ENCODE data around the gene AAGAB. TPM values are rescaled to one million over a fixed set of nuclear protein-coding genes. Genes with fewer than 3 reads are reported as not detected.
A peak's percentile ranks its signal among the peaks of the same experiment; 100 is the strongest.

Gene AAGAB
- total and polyA plus RNA-seq, 12 donors = 12.4 to 63.7 (median 29.2) TPM

DNA sequence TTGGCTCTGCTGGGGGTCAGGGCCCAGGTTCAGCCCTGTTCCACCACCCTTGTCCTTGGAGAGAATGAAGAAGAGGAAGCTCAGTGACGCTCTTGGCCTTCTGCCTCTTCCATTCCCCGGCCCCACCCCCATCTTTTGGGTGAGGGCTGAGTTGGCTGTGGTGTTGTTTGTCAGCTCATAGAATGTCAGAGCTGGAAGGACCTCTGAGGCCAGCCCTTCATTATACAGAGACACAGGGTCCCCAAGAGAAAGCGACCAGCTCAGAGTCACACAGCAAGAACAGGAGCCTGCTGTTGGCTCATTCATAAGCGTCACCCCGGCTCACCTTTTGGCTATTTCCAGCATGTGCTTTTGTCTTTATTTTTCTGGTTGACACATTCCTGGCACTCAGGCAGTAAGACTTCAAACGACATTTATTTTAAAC, 68.2 kb downstream of the AAGAB start:
- Histone ChIP-seq H3K27me3 (no peaks in the 10 kb centered on the region), H3K9me3 (replicated peaks in 1 of 3) (no peaks in the 10 kb centered on the region), H3K4me3 (no peak overlapping the region), H3K36me3 (replicated peaks in 1 of 2) (peaks cover 0 to 11% of the 10 kb centered on the region in 2 donors), H3K4me1 (replicated peaks in 1 of 2) (peaks cover 9 to 17% of the 10 kb centered on the region in 2 donors), H3K27ac (peak overlapping the region in 1 of 5 donors; percentile 75)
- intact Hi-C loops (cut with DNase I) = no loop called here
- 38 to 51% (median 39%) methylated on average over 4 to 6 of the region's 6 CpGs for WGBS, 4 donors
- no peak for TF ChIP-seq POLR2A (IDR thresholded peaks at IDR 0.05)
- TF ChIP-seq, protein P1, sequence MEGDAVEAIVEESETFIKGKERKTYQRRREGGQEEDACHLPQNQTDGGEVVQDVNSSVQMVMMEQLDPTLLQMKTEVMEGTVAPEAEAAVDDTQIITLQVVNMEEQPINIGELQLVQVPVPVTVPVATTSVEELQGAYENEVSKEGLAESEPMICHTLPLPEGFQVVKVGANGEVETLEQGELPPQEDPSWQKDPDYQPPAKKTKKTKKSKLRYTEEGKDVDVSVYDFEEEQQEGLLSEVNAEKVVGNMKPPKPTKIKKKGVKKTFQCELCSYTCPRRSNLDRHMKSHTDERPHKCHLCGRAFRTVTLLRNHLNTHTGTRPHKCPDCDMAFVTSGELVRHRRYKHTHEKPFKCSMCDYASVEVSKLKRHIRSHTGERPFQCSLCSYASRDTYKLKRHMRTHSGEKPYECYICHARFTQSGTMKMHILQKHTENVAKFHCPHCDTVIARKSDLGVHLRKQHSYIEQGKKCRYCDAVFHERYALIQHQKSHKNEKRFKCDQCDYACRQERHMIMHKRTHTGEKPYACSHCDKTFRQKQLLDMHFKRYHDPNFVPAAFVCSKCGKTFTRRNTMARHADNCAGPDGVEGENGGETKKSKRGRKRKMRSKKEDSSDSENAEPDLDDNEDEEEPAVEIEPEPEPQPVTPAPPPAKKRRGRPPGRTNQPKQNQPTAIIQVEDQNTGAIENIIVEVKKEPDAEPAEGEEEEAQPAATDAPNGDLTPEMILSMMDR (IDR thresholded peaks at IDR 0.05) = no peak
- DNase-seq = peak; percentile 48 to 76 (median 55)

GRCh38 chr15:67185621-67186225, 68.7 kb downstream of the AAGAB start:
- H3K36me3 ChIP-seq (replicated peaks in 1 of 2) = peaks cover 0 to 6% of the 10 kb centered on the region in 2 donors
- peaks cover 9 to 17% of the 10 kb centered on the region in 2 donors for H3K4me1 ChIP-seq (replicated peaks in 1 of 2)
- H3K27me3 ChIP-seq = no peaks in the 10 kb centered on the region
- DNase-seq = no peak
- TF ChIP-seq, protein P1 (IDR thresholded peaks at IDR 0.05) = no peak
- no peak for TF ChIP-seq POLR2A (IDR thresholded peaks at IDR 0.05)
- peak overlapping the region in 1 of 5 donors; percentile 75 for H3K27ac ChIP-seq
- intact Hi-C loops (cut with DNase I) = no loop called here
- WGBS, 4 donors = 78 to 89% (median 84%) methylated on average over 8 to 9 of the region's 9 CpGs
- H3K9me3 ChIP-seq (replicated peaks in 1 of 3) = no peaks in the 10 kb centered on the region
- H3K4me3 ChIP-seq = no peak overlapping the region

DNA sequence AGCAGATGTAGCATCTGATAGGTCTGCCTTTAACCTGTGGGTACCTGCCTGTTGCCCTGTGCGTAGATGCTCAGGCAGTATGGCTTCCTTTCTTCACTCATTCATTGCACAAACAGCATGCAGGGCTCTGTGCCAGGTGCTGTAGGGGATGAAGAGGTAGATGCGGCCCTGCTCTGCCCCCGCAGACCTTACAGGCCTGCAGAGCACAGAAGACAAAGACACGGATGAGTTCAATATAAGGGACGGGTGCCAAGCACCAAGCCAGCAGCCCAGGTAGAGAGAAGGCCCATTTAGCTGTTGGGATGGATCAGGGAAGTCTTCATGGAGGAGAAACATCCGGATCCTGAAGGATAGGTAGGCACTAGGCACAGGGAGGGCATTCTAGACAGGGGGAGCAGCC, 69.4 kb downstream of the AAGAB start:
- H3K36me3 ChIP-seq (replicated peaks in 1 of 2) = no peaks in the 10 kb centered on the region
- peak overlapping the region in 1 of 5 donors; percentile 75 for H3K27ac ChIP-seq
- TF ChIP-seq POLR2A (IDR thresholded peaks at IDR 0.05) = no peak
- TF ChIP-seq, protein P1 (IDR thresholded peaks at IDR 0.05) = no peak
- intact Hi-C loops (cut with DNase I) = no loop called here
- no peaks in the 10 kb centered on the region for H3K27me3 ChIP-seq
- H3K9me3 ChIP-seq (replicated peaks in 1 of 3) = no peaks in the 10 kb centered on the region
- 77 to 86% (median 83%) methylated on average over 6 of the region's 6 CpGs for WGBS, 4 donors
- H3K4me3 ChIP-seq = no peak overlapping the region
- peaks cover 9 to 17% of the 10 kb centered on the region in 2 donors for H3K4me1 ChIP-seq (replicated peaks in 1 of 2)
- peak in 1 of 7 donors; percentile 7 for DNase-seq

DNA sequence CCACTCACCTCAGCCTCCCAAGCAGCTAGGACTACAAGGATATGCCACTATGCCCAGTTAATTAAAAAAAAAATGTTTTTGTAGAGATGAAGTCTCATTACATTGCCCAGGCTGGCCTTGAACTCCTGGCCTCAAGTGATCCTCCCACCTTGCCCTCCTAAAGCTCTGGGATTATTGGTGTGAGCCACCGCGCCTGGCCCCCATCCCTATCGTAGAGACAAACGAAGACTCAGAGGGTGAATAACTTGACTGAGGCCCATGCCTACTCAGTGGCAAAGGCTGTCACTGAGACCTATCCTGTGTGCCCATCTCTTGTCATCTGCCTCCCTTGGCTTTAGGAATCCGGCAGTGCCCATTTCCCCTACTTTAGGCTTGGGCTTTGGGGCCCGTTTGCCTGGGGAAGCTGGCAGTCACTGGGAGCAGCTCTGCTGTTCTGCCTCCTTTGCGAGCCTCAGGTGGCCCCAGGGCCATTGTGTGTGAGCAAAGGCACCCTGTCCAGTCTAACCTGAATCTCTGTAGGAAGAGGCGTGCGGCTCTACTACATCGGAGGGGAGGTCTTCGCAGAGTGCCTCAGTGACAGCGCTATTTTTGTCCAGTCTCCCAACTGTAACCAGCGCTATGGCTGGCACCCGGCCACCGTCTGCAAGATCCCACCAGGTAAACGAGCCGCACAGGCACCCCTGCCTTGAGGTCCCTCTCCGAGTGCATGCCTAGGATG, 70.1 kb downstream of the AAGAB start:
- H3K4me3 ChIP-seq = no peak overlapping the region
- H3K9me3 ChIP-seq (replicated peaks in 1 of 3) = no peaks in the 10 kb centered on the region
- no peaks in the 10 kb centered on the region for H3K27me3 ChIP-seq
- 89 to 95% (median 92%) methylated on average over 12 to 18 of the region's 18 CpGs for WGBS, 4 donors
- peaks cover 9 to 17% of the 10 kb centered on the region in 2 donors for H3K4me1 ChIP-seq (replicated peaks in 1 of 2)
- intact Hi-C loops (cut with DNase I) = no loop called here
- DNase-seq = peak in 1 of 7 donors; percentile 8
- H3K27ac ChIP-seq = peak overlapping the region in 1 of 5 donors; percentile 27
- TF ChIP-seq, protein P1 (IDR thresholded peaks at IDR 0.05) = no peak
- no peak for TF ChIP-seq POLR2A (IDR thresholded peaks at IDR 0.05)
- no peaks in the 10 kb centered on the region for H3K36me3 ChIP-seq (replicated peaks in 1 of 2)
